Muscle of back (tissue), 11 donors: ENCODE results near the gene ALPK1. TPM values are rescaled to one million over a fixed set of nuclear protein-coding genes. Genes with fewer than 3 reads are reported as not detected.
"Not testable (repeated sequence)": the region's sequence is repeated elsewhere in the genome, so short reads cannot be mapped to it uniquely, and the experiment has no call there.

Source experiments
- DNase-seq, 3 donors: peaks; one replicate each; pipeline versions ENCODE4 v3.0.0 to v3.0.0-alpha.2; 2013
- polyA plus RNA-seq, 10 donors: library from polyadenylated mRNA; unstranded; fragments of 120-200 nt; gene quantifications; one replicate each; pipeline ENCODE4 v1.2.1, GENCODE V29; 2013; ENCODE audit not compliant: insufficient read length in 10 of 10

Gene ALPK1
- polyA plus RNA-seq, 10 donors: 3.8 to 10.6 (median 6.7) TPM

DNA sequence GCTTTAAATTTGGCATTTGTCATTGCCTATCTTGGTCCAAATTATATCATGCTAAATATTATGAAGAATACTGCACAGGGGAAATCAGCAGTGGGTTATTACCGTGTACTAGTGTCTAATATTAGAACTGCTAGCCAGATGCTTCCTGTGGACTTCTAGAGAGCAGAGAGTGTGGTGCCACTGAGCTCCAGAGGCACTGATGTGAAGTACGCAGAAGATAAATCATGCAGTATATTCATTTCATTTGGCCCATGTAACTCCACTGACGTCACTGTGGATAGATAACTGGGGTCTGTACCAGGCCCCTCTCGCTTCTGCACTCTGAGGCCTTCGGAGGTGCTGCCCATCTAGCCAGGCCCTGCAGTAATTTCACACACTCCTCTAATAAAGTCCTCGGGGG lies 80.0 kb downstream of the ALPK1 start:
- DNase-seq: no peak

DNA sequence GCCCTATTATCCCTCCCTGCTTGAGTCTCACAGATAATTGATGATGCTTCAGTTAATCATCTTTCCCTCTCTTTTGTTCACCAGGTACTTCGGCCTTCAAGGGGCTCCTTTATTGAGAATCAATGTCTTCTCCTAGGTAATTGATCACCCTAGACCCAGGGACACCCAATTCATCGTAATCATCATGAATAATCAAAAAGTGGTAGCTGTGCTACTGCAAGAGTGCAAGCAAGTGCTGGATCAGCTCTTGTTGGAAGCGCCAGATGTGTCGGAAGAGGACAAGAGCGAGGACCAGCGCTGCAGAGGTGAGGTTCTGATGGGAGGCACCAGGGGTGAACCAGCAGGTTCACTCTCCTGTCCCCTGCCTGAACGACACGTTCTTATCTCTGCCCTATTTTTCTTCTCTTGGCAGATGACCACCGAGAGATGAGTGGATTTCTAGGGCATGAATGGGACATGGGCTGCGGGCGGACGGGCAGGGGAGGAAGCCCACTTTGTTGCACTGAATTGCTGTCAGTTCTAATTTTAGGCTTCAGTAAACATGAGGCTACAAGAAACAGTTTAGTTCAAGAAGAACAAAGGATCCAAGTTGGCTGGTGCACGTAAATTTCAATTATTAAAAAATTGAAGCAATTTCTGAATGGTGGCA lies 80.5 kb downstream of the ALPK1 start:
- no peak for DNase-seq

DNA sequence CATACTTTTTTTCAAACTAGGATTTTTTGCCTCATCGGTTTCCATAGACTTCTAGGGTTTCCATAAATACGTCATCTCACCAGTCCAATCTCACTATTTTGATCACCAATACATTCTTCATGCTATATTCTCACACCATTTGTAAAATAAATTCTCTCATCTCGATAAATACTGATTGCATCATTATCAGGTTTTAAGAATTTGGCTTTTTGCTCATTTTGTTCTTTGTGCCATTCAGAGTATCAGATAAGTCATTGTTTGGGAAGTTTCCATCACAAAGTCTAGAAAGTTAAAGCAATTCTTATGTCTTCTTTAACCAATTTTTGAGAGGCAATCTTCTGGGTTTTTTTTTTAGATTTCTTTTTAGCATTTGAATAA lies 81.1 kb downstream of the ALPK1 start:
- DNase-seq: no peak

DNA sequence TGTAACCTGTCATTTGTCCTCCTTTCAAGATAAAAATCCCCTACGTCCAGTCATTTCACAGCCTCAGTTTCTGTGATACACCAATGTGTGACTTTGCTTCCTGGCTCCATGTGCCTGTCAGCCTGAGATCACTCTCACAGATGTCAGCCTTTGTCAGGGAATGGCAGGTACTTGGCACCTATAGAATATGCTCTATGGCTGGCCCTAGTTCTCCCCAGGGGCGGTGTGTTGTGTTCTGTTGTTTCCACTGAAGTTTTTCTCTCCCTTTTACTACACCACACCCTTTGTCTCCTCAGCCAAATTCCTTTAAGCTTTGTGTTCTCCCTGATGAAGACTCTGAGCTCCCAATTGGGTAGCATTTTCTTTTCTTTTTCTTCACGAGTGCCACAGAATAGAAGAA lies 81.7 kb downstream of the ALPK1 start:
- DNase-seq: peak in 1 of 3 donors; percentile 21

DNA sequence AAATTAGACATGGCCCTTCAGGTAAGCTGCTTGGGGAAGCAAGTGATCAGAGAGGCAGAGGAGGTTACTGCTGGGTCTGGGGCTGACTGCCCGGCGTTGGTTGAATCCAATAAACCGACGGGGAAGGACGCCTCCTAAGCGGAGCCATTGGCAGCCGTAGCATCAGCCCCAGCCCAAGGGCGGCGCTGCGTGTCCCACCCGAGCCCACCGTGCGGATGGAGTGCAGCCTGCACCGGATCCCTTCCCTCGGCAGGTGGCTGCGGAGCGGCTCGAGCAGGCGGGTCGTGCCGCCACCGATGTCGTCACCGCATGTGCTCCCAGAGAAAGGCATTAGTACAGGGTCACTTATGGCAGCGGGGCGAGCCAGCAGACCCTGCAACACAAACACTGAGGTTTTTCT lies 82.1 kb downstream of the ALPK1 start:
- peak in 1 of 3 donors; percentile 38 for DNase-seq

DNA sequence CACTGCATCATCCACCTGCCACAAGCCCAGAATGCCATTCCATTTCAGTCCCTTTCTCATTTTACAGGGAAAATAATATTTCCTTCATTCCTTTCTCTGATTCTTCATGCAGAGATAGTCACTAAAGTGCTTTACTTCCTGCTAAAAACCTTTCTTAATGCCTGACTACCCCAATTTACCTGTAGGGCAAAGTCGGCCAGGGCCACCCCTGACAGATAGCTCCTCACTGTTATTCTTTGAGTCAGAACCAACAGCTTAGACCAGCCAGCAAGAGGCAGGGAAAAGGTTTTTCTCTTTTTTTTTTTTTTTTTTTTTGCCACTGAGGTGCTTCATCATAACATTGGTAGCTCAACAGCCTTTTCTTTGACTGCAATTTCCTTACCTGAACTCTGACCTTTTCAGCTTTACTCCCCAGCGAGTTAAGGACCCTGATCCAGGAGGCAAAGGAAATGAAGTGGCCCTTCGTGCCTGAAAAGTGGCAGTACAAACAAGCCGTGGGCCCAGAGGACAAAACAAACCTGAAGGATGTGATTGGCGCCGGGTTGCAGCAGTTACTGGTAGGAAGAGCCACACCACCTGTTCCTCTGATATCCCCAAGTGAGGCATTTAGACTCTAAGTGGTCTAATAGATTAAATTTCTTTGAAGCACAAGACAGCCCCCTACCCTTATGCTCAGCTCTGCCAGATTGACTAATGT lies 85.0 kb downstream of the ALPK1 start:
- DNase-seq: no peak

DNA sequence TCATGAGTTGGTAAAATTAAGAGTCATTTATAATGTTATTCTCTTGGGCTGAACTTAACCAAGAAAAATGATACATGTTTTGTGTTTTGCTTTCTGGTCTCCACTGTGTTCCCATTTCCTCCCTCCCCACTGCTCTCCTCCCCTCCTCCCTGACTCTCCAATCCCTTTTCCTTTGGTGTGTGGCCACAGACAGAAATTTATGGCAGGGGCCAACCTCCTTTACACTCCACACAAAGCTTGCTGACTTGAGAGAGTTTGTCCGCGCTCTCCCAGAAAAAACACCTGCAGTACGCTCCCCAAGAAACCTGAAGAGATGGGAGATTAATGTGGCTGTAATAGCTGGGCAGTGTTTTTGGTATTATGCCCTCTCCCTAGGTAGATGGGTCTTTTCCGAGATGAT lies 88.9 kb downstream of the ALPK1 start:
- DNase-seq: no peak

DNA sequence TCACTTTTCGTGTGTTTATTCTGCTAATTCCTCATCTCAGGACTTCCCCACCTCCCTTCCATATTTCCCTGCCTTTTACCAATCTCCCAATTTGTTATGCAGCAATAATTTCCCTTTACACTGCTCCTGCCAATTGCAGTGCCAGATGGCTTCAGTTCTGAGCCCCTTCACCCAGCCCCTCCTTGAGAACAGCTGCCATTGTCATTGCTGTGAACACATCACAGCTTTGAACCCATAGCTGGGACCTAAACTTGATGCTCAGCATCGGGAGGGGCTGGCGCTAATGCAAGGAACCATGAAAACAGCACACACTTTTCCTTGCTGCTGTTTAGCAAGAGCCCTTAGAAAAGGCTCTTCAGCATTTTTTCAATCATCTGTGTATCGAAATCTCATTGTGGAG lies 104.9 kb downstream of the ALPK1 start:
- peak in 1 of 3 donors; percentile 33 for DNase-seq

DNA sequence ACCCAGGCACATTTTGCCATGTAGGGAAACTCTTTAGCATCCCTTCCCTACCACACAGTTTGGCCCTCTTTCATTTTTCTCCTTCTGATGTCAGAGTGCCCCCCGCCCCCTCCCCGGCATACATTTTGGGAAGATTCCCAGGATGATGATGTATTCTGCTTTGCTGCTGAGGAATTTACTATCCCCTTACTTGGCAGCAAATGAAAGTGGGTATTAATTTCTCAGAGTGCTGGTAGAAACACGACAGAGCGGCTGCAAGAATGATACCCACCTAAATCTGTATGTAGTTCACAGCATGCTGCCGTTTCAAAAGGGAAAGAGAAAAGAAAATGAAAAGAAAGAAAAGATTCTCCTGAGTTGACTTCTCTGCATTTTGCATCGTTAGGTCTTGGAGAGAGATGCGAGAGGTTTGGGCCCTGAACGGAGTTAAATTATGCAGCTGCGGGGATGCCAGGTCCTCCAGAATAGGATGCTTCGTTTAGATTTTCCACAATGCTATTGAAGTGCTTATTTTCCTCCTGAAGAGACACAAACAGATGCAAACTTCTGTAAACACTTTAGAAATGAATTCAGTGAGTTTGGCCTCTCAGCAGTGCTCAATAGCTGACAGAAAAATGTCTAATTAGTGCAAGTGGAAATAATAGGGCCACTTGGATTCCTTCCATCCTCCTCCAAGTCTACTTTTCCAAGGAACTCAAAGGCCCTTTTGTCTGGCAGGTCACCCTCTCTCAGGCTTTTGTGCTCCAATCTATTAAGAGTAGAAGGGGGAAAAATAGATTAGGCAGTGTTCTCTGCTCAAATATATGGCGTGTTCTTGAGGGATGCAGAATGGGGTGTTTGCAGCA lies 106.2 kb downstream of the ALPK1 start:
- peak in 2 of 3 donors; percentile 33 to 56 for DNase-seq

DNA sequence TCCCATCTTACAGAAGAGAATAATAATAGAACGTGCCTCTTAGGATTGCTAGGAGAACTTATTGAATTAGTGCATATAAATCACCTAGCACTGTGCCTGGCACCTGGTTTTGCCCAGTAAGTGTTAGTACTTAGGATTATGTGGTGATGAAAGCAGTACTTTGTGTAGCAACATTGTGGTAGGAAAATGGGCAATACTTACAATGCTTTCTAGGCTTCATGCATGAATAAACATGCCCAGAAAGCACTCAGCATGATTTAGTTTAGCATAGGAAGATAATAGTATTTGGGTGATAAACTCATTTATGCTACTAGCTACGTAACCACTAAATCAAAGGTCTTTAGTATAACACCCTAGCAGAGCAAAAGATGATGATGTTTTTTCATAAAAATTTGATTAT lies 113.2 kb downstream of the ALPK1 start:
- no peak for DNase-seq

DNA sequence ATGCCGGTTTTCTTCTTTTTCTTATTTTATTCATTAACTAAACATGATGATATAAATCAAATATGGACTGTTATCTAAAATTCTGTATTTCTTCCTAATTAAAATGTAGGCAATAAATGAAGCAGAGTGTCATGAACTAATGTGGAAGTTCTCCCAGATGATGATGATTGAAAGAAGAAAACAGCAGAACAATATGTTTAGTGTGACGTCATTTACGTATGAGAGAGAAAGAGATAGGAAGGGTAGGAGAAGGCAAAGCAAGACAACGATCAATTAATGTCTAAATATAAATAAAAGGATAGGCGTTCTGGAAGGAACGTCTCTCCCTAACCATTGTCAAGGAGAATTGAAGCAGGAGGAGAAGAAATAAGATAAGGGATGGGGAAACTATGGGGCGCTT lies 113.6 kb downstream of the ALPK1 start:
- no peak for DNase-seq

DNA sequence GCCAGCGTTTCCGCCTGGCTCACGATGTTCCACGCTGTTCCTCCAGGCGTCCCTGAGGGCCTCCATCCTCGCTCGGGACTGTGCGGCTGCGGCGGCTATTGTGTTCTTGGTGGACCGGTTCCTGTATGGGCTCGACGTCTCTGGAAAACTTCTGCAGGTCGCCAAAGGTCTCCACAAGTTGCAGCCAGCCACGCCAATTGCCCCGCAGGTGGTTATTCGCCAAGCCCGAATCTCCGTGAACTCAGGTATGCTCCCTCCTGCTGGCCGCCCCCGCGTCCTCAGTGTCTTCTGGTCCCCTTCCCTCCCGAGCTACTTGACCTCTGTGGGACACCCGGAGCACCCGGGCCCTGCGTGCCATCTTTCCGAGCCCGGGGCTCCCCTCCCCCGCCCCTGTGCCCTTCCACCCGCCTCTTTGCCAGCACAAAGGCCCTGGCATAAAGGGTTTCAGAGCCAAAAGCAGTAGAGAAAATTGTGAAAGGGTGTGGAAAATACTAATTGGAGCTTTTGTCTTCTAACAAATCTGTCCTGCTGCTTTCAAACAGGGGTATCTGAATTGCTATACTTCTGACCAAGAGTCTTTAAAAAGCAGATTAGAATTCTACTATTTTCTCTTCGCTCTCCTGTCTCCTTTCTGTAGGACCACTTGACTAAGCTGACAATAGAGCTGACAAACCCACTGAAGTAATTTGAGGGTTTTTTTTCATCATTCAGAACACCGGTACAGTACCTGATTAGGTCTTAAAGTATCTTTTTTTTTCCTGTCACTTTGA lies 114.8 kb downstream of the ALPK1 start:
- no peak for DNase-seq

DNA sequence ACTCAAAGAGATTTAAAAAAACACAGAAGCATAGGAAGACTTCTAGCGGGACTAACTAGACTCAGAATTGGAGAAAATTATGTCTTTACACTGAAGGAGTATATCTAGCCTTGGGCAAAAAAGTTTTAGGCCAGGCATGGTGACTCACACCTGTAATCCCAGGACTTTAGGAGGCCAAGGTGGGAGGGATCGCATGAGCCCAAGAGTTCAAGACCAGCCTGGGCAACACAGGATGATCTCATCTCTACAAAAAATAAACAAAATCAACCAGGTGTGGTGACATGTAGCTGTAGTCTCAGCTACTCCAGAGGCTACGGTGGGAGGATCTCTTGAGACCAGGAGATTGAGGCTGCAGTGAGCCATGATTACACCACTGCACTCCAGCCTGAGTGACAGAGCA lies 119.3 kb downstream of the ALPK1 start:
- no peak for DNase-seq

DNA sequence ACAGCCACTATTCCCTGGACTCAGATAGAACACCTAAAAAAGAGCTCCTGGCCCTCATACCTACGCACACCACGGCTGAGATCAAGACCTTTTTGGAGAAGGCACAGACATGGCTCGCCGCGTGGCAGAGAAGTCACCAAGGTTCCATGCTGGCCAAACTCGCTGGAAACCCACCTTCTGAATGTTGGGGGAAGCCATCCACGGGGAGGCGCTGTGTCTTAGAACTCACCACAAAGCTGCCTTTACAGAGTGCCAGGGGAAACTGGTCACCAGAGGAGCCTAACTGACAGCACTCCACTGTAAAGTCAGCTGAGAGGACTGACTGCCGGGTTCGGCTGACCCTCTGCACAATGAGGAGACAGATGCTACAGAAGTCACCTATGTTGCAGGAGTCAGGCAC lies 120.9 kb downstream of the ALPK1 start:
- no peak for DNase-seq

DNA sequence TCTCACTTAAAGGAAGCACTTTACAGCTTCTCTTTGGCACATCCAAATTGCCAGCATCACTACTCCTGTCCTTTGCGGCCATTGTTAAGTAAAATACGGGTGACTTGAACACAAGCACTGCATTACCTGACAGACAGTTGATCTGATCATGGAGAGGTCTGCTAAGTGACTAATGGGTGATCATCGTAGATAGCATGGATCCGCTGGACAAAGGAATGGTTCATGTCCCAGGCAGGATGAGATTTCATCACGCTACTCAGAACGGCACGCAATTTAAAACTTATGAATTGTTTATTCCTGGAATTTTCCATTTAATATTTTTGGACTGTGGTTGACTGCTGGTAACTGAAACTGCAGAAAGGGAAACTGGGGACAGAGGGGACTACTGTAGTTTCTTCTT lies 124.7 kb downstream of the ALPK1 start:
- DNase-seq: no peak

DNA sequence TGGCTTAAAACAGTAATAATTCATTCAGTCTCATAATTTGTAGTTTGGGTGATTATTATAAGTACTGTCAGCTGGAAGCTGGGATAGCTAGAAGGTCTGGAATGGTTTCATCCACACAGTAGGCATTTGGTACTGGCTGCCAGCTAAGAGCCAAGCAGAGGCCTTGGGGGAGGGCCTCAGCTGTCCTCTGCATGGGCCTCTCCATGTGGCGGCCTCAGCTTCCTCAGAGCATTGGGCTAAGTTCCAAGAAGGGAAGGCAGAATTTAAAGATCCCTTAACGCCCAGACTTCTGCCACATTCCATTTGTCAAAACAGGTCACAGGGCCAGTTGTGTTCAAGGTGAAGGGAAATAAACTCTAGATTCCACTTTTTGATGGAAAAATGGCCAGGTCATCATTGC lies 125.5 kb downstream of the ALPK1 start:
- DNase-seq: peak in 1 of 3 donors; percentile 3

DNA sequence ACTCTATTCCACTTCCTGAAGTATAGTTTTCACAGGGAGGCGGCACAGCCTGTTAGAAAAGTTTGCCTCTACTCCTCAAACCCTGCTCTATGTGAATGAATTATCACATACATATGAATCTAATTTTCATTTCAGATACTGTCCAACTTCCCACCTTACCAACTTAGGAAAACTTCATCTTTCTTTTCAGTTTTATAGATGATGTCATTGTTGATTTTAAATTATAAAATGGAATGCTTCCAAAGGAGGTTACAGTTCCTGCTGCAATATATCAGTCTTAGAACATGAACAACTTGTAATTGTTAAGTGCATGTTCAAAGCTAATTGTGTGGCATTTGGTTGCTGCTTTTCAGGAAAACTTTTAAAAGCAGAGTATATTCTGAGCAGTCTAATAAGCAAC lies 126.4 kb downstream of the ALPK1 start:
- no peak for DNase-seq

DNA sequence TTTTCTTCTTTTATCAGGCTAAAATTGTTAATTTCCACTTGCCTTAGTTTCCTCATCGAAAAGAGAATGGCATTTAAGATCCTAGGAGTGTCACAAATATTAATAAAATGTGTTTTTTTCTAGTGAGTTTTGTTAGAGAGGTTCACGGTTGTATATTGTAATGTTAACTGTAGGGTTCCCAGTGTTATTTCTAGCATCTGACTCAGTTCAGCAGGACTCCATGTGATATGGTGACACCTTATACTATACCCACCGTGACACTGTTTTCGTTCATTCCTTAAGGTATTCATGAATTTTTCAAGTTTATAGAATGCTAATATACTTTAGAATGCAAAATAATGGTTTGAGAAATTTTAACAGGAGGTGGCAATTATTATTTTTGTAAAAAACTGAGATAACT lies 128.7 kb downstream of the ALPK1 start:
- DNase-seq: no peak

DNA sequence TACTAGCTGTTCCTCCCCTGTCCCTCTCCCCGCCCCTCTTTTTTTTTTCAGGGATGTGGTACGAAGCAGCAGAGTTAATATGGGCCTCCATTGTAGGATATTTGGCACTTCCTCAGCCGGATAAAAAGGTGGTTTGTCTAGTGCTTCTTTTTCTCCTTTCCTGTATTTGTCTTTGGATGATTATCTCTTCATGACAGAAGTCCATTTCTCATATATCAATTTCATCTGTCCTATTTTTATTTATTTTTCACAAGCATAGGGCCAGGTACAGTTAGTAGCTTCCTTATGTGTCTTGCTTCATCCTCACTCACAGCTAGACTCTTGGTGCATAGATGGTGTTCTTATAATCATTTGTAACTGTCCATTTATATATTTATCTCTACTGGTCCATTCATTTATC lies 129.2 kb downstream of the ALPK1 start:
- DNase-seq: no peak

DNA sequence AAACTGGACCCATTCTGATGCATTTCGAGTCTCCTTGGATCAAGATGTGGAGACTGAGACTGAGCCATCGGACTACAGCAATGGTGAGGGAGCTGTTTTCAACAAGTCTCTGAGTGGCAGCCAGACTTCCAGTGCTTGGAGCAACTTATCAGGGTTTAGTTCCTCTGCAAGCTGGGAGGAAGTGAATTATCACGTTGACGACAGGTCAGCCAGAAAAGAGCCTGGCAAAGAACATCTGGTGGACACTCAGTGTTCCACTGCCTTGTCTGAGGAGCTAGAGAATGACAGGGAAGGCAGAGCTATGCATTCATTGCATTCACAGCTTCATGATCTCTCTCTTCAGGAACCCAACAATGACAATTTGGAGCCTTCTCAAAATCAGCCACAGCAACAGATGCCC lies 134.0 kb downstream of the ALPK1 start:
- DNase-seq: no peak

DNA sequence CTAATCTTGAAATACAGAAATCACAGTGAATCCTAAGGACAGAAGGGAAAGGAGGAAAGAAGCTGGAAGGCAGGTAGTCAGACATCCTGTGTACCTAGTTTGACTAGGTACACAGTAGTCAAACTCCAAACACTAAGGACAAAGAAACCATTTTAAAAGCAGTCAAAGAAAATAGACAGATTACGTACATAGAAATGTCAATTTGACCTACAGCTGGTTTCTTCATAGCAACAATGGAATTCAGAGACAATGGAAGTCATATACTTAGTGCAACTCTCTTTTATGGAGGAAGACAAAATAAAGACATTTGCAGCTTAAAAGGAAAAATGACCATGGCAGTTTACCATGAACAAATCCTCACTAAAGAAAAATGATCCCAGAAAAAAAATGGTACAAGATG lies 139.8 kb downstream of the ALPK1 start:
- DNase-seq: no peak

DNA sequence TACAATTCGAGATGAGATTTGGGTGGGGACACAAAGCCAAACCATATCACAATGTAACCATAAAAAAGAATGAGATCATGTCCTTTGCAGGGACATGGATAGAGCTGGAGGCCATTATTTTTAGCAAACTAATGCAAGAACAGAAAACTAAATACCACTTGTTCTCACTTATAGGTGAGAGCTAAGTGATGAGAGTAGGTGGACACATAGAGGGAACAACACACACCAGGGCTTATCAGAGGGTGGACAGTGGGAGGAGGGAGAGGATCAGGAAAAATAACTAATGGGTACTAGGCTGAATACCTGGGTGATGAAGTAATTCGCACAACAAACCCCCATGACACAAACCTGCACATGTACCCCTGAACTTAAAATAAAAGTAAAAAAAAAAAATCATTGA lies 145.1 kb downstream of the ALPK1 start:
- DNase-seq: not testable (repeated sequence)
